ENCODE data around the gene FILIP1L.

Gene FILIP1L

DNA sequence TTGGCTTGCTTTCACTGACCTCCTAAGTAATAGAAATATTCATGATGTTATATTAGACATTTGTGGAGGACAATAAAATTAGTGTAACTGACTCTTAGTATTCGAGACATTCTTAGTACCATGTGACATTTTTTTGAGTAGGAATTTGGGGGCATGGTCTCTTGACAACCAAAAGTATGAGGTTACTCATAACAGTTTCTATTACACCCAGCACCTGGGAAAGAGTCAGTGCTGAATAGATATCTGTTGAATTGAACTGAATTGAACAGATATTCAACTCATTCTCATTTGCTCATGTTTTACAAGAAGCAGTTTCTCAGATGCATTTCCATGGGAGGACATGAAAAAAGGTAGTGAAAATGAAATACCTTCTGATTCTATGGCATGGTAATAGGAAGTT lies 212.2 kb downstream of the FILIP1L start:
- Histone ChIP-seq H3K27me3 (ENCODE audit: insufficient read depth, low read length, poor library complexity, severe bottlenecking) (no peaks in the 10 kb centered on the region), H3K4me2 (ENCODE audit: low read depth, low read length, poor library complexity, severe bottlenecking) (no peak overlapping the region), H2AFZ (ENCODE audit: low read length) (no peak overlapping the region), H3K79me2 (ENCODE audit: insufficient read depth, low read length) (no peaks in the 10 kb centered on the region), H3K36me3 (ENCODE audit: insufficient read depth, low read length) (no peaks in the 10 kb centered on the region), H4K20me1 (ENCODE audit: insufficient read depth, low read length, poor library complexity, severe bottlenecking) (no peaks in the 10 kb centered on the region), H3K4me1 (ENCODE audit: insufficient read depth, low read length, poor library complexity, severe bottlenecking) (no peaks in the 10 kb centered on the region), H3F3A (ENCODE audit: low read depth) (no peaks in the 10 kb centered on the region), H3K9me2 (replicated peaks; ENCODE audit: low read depth, low read length) (no peaks in the 10 kb centered on the region), H3K4me3 (ENCODE audit: low read length, poor library complexity, severe bottlenecking) (no peak overlapping the region), H3K9ac (ENCODE audit: low read depth, low read length, poor library complexity, severe bottlenecking) (no peak overlapping the region), H3K9me3 (ENCODE audit: insufficient read depth, low read depth, low read length) (no peaks in the 10 kb centered on the region)
- TF ChIP-seq, protein P1, sequence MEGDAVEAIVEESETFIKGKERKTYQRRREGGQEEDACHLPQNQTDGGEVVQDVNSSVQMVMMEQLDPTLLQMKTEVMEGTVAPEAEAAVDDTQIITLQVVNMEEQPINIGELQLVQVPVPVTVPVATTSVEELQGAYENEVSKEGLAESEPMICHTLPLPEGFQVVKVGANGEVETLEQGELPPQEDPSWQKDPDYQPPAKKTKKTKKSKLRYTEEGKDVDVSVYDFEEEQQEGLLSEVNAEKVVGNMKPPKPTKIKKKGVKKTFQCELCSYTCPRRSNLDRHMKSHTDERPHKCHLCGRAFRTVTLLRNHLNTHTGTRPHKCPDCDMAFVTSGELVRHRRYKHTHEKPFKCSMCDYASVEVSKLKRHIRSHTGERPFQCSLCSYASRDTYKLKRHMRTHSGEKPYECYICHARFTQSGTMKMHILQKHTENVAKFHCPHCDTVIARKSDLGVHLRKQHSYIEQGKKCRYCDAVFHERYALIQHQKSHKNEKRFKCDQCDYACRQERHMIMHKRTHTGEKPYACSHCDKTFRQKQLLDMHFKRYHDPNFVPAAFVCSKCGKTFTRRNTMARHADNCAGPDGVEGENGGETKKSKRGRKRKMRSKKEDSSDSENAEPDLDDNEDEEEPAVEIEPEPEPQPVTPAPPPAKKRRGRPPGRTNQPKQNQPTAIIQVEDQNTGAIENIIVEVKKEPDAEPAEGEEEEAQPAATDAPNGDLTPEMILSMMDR (conservative IDR thresholded peaks at IDR 0.05; ENCODE audit: low read length): no peak
- TF ChIP-seq EZH2phosphoT487 (IDR thresholded peaks at IDR 0.05; ENCODE audit: borderline replicate concordance): no peak

GRCh38 chr3:99901200-99901926 lies 212.9 kb downstream of the FILIP1L start:
- Histone ChIP-seq H3K4me1 (ENCODE audit: insufficient read depth, low read length, poor library complexity, severe bottlenecking) (peaks cover 4% of the 10 kb centered on the region), H2AFZ (ENCODE audit: low read length) (no peak overlapping the region), H4K20me1 (ENCODE audit: insufficient read depth, low read length, poor library complexity, severe bottlenecking) (no peaks in the 10 kb centered on the region), H3K36me3 (ENCODE audit: insufficient read depth, low read length) (no peaks in the 10 kb centered on the region), H3K27me3 (ENCODE audit: insufficient read depth, low read length, poor library complexity, severe bottlenecking) (no peaks in the 10 kb centered on the region), H3K4me3 (ENCODE audit: low read length, poor library complexity, severe bottlenecking) (no peak overlapping the region), H3K79me2 (ENCODE audit: insufficient read depth, low read length) (no peaks in the 10 kb centered on the region), H3K4me2 (ENCODE audit: low read depth, low read length, poor library complexity, severe bottlenecking) (no peak overlapping the region), H3F3A (ENCODE audit: low read depth) (no peaks in the 10 kb centered on the region), H3K9ac (ENCODE audit: low read depth, low read length, poor library complexity, severe bottlenecking) (no peak overlapping the region), H3K9me2 (replicated peaks; ENCODE audit: low read depth, low read length) (no peaks in the 10 kb centered on the region), H3K9me3 (ENCODE audit: insufficient read depth, low read depth, low read length) (no peaks in the 10 kb centered on the region)
- TF ChIP-seq, protein P1 (conservative IDR thresholded peaks at IDR 0.05; ENCODE audit: low read length): no peak
- no peak for TF ChIP-seq EZH2phosphoT487 (IDR thresholded peaks at IDR 0.05; ENCODE audit: borderline replicate concordance)

- TF ChIP-seq EZH2phosphoT487 (IDR thresholded peaks at IDR 0.05; ENCODE audit: borderline replicate concordance): no peak
- TF ChIP-seq, protein P1 (conservative IDR thresholded peaks at IDR 0.05; ENCODE audit: low read length): no peak
Measured at GRCh38 chr3:99900248-99900647, 214.1 kb downstream of the FILIP1L start.

More at GRCh38 chr3:99900248-99900647, 214.1 kb downstream of the FILIP1L start:
- Histone ChIP-seq H3K4me1 (ENCODE audit: insufficient read depth, low read length, poor library complexity, severe bottlenecking) (peaks cover 12% of the 10 kb centered on the region), H4K20me1 (ENCODE audit: insufficient read depth, low read length, poor library complexity, severe bottlenecking) (no peaks in the 10 kb centered on the region), H3K4me2 (ENCODE audit: low read depth, low read length, poor library complexity, severe bottlenecking) (no peak overlapping the region), H3K27me3 (ENCODE audit: insufficient read depth, low read length, poor library complexity, severe bottlenecking) (no peaks in the 10 kb centered on the region), H2AFZ (ENCODE audit: low read length) (no peak overlapping the region), H3K9me2 (replicated peaks; ENCODE audit: low read depth, low read length) (no peaks in the 10 kb centered on the region), H3K9me3 (ENCODE audit: insufficient read depth, low read depth, low read length) (no peaks in the 10 kb centered on the region), H3F3A (ENCODE audit: low read depth) (no peaks in the 10 kb centered on the region), H3K36me3 (ENCODE audit: insufficient read depth, low read length) (no peaks in the 10 kb centered on the region), H3K4me3 (ENCODE audit: low read length, poor library complexity, severe bottlenecking) (no peak overlapping the region), H3K9ac (ENCODE audit: low read depth, low read length, poor library complexity, severe bottlenecking) (no peak overlapping the region), H3K79me2 (ENCODE audit: insufficient read depth, low read length) (no peaks in the 10 kb centered on the region)

Data from Loucy (cell line).